GM21619 (cell line): Measurements from ENCODE around the gene HPS4.
"Not testable (repeated sequence)": the region's sequence is repeated elsewhere in the genome, so short reads cannot be mapped to it uniquely, and the experiment has no call there.

ENCODE experiments used
- ATAC-seq: cut with Tn5 transposase; IDR thresholded peaks from one replicate; pipeline ENCODE4 v1.9.1; 2021; ENCODE audit not compliant: unreplicated experiment

Gene HPS4

GRCh38 chr22:26416670-26417276, 66.8 kb downstream of the HPS4 start:
- ATAC-seq: no peak

GRCh38 chr22:26416256-26416655, 67.3 kb downstream of the HPS4 start:
- ATAC-seq: no peak

GRCh38 chr22:26414347-26414746, 69.2 kb downstream of the HPS4 start:
- ATAC-seq: no peak

GRCh38 chr22:26410386-26410785, 73.2 kb downstream of the HPS4 start:
- no peak for ATAC-seq

GRCh38 chr22:26409719-26410335, 73.8 kb downstream of the HPS4 start:
- no peak for ATAC-seq

GRCh38 chr22:26408562-26409220, 74.9 kb downstream of the HPS4 start:
- not testable (repeated sequence) for ATAC-seq

- ATAC-seq: no peak
Measured at GRCh38 chr22:26406118-26406517, 77.5 kb downstream of the HPS4 start.

- ATAC-seq: no peak
Measured at GRCh38 chr22:26404851-26405421, 78.6 kb downstream of the HPS4 start.

- ATAC-seq: no peak
Measured at GRCh38 chr22:26401726-26402125, 81.9 kb downstream of the HPS4 start.
